ENCODE results near the gene GABRB3.

GABRB3 gene

DNA sequence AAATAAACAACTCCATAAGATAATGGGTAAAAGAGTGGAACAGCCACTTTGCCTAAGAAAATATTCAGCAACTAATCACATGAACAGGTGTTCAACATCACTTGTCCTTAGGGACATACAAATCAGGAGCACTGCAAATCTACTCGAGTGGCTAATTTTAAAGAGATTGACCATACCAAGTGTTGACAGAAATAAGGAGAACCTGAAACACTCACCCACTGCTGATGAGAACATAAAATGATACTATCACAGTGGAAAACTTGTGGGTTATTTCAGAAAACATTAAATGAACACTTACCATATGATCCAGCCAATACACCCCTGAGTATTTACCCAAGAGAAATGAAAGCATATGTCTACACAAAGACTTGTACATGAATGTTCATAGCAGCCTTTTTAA lies 70.5 kb downstream of the GABRB3 start:
- TF ChIP-seq, protein P1, sequence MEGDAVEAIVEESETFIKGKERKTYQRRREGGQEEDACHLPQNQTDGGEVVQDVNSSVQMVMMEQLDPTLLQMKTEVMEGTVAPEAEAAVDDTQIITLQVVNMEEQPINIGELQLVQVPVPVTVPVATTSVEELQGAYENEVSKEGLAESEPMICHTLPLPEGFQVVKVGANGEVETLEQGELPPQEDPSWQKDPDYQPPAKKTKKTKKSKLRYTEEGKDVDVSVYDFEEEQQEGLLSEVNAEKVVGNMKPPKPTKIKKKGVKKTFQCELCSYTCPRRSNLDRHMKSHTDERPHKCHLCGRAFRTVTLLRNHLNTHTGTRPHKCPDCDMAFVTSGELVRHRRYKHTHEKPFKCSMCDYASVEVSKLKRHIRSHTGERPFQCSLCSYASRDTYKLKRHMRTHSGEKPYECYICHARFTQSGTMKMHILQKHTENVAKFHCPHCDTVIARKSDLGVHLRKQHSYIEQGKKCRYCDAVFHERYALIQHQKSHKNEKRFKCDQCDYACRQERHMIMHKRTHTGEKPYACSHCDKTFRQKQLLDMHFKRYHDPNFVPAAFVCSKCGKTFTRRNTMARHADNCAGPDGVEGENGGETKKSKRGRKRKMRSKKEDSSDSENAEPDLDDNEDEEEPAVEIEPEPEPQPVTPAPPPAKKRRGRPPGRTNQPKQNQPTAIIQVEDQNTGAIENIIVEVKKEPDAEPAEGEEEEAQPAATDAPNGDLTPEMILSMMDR (IDR thresholded peaks at IDR 0.05; ENCODE audit: low read depth, low read length): no peak
- Histone ChIP-seq H3K9me3 (ENCODE audit: severe bottlenecking) (no peaks in the 10 kb centered on the region), H3K27me3 (ENCODE audit: insufficient read depth, low read depth, severe bottlenecking) (no peaks in the 10 kb centered on the region), H3K36me3 (no peaks in the 10 kb centered on the region), H3K27ac (no peak overlapping the region), H3K4me3 (ENCODE audit: low read depth, low read length) (no peak overlapping the region)
- no peak for DNase-seq

DNA sequence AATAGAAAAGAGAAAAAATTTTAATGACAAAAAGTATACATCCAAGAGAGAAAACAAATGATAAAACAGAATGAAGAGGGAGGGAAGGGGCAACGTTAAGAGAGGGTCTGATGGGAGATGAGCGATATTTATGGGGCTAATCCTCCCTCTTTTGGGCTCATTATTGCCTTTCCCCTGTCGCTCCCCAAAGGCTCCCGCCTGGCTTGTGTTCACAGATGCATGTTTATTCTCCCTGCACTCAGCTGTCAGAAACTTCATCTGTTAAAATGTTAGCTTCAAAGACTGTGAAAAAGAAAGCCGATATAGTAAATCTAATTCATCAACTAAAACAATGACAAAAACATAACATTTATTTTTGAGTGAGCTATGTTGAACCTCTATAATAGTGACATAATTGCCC lies 74.3 kb downstream of the GABRB3 start:
- Histone ChIP-seq H3K27me3 (ENCODE audit: insufficient read depth, low read depth, severe bottlenecking) (no peaks in the 10 kb centered on the region), H3K4me3 (ENCODE audit: low read depth, low read length) (no peak overlapping the region), H3K27ac (no peak overlapping the region), H3K9me3 (ENCODE audit: severe bottlenecking) (peaks cover 3% of the 10 kb centered on the region), H3K36me3 (peaks cover 3% of the 10 kb centered on the region; the same call in 1 of the 2 replicates)
- DNase-seq: no peak
- TF ChIP-seq, protein P1 (IDR thresholded peaks at IDR 0.05; ENCODE audit: low read depth, low read length): no peak

DNA sequence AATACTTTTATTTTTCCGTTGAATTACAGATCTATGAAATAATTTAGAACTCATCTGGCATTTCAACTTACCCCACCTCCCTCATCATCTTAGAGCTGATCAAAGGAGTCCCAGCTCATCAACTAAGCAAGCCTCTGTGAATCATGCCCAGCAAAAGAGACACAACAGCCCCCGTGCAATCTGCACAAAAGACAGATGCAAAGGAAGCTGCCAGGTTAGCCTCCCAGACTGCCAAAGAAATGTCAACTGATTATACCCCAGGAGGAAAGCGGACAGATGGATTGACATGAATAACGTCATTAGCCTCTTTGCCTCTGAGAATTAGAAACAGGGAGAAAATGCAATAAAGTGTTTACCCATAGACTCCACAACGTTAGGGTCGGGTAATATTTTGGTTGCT lies 75.0 kb downstream of the GABRB3 start:
- no peak overlapping the region for H3K27ac ChIP-seq
- DNase-seq: no peak
- TF ChIP-seq, protein P1 (IDR thresholded peaks at IDR 0.05; ENCODE audit: low read depth, low read length): no peak
- peaks cover 3% of the 10 kb centered on the region; the same call in 1 of the 2 replicates for H3K36me3 ChIP-seq
- no peak overlapping the region for H3K4me3 ChIP-seq (ENCODE audit: low read depth, low read length)
- peaks cover 3% of the 10 kb centered on the region for H3K9me3 ChIP-seq (ENCODE audit: severe bottlenecking)
- no peaks in the 10 kb centered on the region for H3K27me3 ChIP-seq (ENCODE audit: insufficient read depth, low read depth, severe bottlenecking)

DNA sequence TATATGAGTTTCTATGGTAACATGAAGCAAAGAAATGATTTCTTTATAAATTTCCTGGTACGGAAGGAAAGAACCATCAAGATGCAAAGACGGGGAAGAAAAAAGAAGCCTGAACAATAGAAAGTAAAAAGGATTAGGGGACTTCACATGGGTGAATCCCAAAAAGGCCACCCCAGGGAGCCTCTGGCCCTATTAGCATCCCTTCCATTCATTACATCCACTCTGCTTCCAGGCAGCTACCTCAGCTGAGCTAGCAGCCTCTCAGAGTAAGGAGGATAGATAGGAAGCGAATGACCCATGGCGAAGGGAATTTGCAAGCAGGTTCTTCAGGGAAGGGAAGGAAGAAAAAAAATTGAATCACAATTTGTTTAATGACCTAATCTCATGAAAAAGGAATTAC lies 81.6 kb downstream of the GABRB3 start:
- Histone ChIP-seq H3K36me3 (peaks cover 3% of the 10 kb centered on the region), H3K27ac (no peak overlapping the region), H3K9me3 (ENCODE audit: severe bottlenecking) (peaks cover 3% of the 10 kb centered on the region), H3K4me3 (ENCODE audit: low read depth, low read length) (no peak overlapping the region), H3K27me3 (ENCODE audit: insufficient read depth, low read depth, severe bottlenecking) (no peaks in the 10 kb centered on the region)
- no peak for DNase-seq
- TF ChIP-seq, protein P1 (IDR thresholded peaks at IDR 0.05; ENCODE audit: low read depth, low read length): no peak

DNA sequence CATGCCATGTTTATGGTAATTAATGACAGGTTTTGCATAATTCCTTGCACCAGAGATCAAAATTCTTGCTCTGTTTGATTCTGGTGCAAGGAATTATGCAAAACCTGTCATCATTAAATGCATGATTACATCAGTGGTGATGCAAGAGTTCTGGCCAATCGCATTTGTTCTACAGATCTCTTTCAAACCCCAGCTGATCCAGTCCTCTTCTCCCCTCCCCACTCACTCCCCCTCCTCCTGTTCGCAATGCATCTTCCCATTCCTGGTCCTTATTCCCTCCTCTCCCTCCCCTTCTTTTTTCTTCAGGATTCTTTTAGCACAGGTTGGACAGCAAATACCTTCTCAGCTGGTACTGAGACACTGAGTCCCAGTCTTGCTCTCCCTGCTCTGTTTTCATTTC lies 82.1 kb downstream of the GABRB3 start:
- H3K36me3 ChIP-seq: peaks cover 3% of the 10 kb centered on the region
- no peak overlapping the region for H3K27ac ChIP-seq
- H3K27me3 ChIP-seq (ENCODE audit: insufficient read depth, low read depth, severe bottlenecking): no peaks in the 10 kb centered on the region
- no peak overlapping the region for H3K4me3 ChIP-seq (ENCODE audit: low read depth, low read length)
- DNase-seq: no peak
- TF ChIP-seq, protein P1 (IDR thresholded peaks at IDR 0.05; ENCODE audit: low read depth, low read length): no peak
- H3K9me3 ChIP-seq (ENCODE audit: severe bottlenecking): peaks cover 3% of the 10 kb centered on the region

DNA sequence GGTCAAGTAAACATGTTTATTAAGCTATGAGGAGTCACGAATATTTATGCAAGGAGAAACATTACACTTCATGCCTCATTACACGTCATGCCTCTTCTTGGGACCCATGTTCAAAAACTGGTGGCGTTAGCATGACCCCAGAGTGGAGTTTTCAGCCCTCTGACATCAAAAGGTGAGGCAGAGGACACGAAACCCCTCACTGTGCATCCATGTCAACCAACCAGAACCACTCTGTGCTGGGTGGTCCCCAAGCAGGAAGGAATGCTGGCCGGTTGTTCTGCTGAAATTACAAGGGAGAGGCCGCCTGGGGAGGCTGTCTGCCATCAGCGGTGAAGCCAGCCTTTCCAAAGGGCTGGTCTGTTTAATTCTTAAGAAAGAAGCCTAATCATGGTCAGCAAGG lies 83.4 kb downstream of the GABRB3 start:
- no peak for DNase-seq
- H3K27ac ChIP-seq: no peak overlapping the region
- no peaks in the 10 kb centered on the region; the same call in 1 of the 2 replicates for H3K36me3 ChIP-seq
- no peak overlapping the region for H3K4me3 ChIP-seq (ENCODE audit: low read depth, low read length)
- H3K27me3 ChIP-seq (ENCODE audit: insufficient read depth, low read depth, severe bottlenecking): no peaks in the 10 kb centered on the region
- TF ChIP-seq, protein P1 (IDR thresholded peaks at IDR 0.05; ENCODE audit: low read depth, low read length): no peak
- peaks cover 2% of the 10 kb centered on the region for H3K9me3 ChIP-seq (ENCODE audit: severe bottlenecking)

Measured in WERI-Rb-1 (cell line).